ENCODE data around the gene IGFBP4.

Gene IGFBP4

DNA sequence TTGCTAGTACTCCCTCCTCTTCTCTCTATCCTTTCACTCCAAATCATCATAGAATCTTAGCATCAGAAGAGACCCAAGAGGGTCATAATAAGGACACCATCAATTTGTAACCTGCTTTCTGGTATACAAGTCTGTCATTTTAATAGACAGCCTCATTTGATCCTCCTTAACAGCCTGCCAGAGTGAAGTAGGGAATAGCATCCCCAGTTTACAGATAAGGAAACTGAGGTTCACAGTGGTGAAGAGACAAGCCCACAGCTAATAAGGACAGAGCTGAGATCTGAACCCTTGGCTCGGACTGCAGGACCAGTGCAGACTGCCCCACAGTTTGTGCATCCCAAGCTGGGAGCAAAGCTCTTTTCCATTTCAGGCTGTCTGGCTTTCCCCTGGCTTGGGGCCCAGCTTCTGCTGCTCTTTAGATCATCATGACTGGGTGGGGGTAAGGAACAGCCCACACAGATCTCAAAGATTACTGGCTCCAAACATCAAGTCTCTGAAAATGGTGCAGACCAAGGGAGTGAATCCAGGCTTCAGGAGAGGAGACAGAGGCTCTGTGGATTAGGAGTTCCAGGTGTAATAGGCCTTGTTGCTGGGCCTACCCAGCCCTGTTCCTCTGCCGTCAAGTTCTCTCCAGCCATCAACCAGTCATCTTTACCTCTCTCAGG lies 10.3 kb upstream of the IGFBP4 start:
- DNase-seq (ENCODE audit: low read depth, low spot score) = no peak

DNA sequence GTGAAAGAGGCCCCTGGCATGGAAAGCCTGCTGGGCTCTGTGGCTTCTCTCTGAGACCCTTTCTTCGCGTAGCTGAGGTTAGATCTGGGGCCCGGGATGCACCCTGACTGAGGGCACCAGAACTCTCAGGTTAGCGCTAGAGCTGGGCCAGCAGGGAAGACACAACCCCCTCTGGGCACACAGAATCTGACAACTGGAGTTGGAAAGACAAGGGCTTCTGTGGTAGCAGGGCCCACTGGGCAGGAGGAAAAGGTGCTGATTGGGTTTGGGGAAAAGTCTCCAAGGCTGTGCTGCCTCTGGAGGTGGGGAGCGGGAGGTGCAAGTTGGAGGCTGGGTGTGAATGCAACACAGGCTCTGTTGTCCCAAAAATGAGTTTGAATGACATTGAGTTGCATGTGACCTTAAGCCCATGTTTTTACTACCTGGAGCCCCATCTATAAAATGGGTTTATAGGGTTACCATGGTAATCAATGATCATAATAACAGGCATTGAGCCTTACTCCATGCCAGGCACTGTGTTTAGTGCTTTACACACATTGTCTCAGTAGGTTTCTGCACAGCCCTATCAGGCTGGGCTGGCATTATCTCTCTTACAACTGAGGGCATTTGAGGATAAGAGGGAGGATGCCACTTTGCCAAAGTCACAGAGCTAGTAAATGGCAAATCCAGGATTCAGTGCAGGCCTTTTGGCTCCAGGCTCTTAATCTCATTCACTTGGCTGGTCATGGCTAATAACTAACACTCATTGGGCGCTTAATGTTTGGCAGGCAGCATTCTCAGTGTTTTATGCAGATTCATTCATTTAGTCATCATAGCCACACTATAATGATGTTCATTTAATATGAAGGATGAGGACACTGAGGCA lies 9.5 kb upstream of the IGFBP4 start:
- DNase-seq (ENCODE audit: low read depth, low spot score) = no peak

DNA sequence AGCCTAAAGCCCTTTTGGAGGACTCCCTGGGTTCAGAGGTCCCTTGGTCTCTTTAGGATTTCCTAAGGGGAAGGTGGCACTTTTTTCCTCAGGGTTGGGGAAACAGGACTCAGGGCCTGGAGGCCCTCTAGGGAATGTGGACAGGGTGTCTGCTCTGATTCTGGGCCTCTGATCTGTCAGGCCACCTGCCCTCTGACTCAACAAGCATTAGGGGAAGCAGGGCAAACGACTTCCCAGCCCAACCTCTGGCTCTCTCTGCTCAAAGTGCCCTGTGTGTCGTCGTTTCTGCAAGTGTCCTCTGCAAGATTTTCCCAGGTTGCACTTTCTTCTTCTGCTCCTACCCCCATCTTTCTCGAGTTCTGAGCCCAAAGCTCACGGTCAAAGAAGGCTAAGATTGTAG lies 6.6 kb upstream of the IGFBP4 start:
- no peak for DNase-seq (ENCODE audit: low read depth, low spot score)

DNA sequence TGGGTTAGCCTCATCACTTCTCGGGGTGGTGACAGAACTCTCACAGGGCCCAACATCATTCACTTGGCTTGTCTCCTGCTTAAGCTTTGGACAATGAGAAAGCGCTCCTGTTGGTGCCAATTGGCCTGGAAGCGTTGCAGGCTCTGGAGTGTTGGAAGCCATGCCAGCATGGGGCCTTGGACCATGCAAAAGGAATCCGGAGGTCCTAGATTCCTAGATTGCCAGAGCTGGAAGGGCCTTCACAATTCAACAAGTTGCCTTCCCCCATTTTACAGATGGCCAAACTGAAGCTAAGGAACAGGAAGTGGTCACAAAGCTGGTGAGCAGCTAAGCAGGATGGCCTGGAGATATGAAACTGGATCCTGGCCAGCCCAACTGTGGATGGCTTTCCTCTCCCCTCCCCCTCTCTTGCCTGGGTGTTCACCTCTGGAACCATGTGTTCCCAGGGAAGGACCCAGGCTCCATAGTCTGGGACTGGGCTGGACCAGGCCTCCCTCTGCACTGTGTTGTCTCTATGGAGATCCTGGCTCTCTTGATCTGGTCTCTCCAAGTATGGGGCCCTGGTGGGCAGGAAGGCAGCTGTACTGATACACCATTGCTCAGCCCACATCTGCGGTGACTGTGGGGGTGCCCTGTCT lies 6.0 kb upstream of the IGFBP4 start:
- DNase-seq (ENCODE audit: low read depth, low spot score) = no peak

DNA sequence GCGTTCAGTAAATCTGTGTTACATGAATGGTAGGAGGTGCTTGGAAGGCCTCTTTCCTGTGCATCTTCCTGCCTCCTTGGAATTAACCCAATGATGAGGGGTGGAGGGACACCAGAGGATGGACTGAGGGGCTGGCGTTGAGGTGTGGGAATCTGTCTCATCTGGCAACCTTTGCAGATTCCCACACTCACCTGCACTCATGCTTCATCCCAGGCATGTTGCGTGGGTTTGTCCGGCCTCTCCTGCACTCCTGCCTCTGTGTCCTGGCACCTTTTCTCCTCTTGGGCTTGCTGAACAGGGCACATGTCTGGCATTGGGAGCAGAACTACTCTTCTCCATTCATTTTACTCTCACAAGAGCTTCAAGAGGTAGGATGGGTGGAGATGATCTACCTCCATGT lies 3.1 kb upstream of the IGFBP4 start:
- DNase-seq (ENCODE audit: low read depth, low spot score) = no peak

DNA sequence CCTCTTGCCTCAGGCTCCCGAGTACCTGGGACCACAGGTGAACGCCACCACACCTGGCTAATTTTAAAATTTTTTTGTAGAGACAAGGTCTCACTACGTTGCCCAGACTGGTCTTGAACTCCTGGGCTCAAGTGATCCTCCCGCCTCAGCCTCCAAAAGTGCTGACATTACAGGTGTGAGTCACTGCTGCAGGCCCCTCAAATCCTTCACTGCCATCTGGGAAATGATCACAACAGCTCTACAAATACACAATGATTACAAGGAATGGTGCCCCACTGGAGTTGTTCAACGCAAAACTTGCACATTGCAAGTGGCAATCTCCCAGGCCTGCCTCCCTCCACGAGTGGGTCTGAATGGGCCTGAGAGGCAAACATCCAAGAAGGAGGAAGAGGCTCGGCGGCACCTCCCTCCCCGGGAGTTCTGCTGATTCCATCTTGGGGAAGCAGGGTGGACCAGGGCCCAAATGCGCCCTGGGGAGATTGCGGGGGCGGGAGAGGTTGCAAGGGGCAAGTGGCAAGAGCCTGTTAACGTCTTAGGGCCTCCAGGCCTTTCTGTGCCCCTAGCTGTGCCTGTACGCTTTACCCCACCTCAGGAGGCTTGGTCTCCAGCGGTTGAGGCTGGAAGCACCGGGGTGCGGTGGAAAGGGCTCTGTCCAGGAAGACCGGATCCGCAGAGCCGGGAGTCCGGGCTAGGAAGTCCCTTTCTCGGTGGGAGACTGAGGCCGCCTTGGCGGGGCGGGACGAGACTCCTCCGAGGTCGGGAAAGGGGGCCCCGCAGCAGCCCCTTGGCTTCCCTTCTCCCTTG lies 656 bp upstream of the IGFBP4 start:
- no peak for DNase-seq (ENCODE audit: low read depth, low spot score)

DNA sequence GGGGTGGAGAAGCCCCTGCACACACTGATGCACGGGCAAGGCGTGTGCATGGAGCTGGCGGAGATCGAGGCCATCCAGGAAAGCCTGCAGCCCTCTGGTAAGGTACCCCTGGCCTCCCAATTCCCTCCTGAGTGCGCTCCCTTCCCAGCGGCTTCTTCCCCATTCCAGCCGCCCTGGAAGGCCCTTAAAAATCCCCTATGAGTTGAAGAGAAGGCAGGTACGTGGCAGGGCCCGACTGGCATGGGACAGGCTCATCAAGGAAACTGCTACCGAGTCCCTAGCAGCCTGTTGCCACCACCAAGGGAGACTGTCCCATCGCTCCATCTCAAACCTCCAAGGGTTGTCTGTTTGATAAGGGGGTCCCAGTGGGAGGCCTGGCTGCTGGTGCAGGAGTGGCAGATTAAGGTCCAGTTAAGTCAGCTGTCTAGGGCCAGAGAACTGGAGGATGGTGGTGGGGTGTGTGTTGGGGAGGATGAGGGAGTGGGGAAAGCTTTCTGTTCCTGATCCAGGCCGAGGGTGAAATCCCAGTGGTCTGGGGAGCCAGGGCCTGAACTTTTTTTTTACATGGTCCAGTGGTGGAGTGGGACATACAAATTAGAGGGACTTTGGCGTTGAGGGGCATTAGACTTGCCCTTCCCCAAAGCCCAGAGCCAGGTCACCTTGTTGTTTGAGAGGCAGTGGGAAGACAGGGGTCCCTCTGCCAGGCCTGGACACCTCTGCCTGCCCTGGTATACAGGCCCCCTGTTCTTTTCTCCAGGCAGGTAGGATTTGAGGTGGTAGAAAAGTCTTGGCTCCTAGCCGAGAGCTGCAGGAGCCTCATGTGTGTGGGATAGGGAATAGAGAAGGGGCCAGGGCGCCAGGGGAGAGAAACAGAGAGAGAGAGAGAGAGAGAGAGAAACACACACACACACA lies 994 bp downstream of the IGFBP4 start:
- no peak for DNase-seq (ENCODE audit: low read depth, low spot score)

DNA sequence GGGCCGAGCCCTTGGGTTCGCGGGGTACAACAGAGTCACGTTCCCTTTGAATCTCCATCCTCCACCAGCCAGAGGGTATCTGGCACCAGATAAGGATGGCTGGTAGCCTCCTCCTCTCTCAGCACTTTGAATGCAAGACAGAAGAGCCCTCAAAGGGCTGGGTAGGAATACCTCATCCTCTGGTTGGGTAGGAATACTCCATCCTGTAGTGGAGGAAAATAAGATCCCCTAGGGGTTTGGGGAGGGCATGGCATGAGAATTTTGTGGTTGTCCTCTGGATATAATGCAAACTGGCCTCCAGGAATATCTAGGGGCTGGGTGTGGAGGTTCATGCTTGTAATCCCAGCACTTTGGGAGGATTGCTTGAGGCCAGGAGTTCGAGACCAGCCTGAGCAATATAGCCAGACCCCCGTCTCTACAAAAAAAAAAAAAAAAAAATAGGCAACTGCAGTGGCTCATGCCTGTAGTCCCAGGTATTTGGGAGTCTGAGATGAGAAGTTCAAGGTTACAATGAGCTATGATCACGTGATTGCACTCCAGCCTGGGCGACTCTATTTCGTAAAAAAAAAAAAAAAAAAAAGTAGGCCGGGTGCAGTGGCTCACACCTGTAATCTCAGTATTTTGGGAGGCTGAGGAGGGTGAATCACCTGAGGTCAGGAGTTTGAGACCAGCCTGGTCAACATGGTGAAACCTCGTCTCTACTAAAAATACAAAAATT lies 2.7 kb downstream of the IGFBP4 start:
- DNase-seq (ENCODE audit: low read depth, low spot score) = no peak

DNA sequence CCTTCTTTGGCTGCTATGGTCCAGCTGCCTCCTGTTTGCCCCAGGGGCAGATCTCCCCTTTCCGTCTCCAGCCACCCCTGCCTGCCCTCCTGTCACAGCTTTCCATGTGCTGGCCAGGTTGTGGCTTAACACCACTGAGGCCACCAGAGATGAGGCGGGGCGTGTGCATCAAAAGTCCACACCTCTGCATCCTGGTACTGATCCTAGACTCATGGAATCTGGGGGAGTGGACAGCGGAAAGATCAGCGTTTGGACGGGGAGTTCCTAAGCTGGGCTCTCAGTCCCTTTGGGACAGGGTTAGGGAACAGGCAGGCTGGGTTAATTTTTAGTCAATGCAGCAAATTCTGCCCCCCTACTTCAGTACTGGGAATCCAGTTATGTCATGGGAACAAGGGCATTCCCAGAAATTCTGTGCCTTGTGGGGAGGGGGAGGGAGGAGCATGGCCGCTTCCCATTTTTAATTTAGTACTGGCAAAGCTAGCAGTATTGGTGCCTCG lies 3.9 kb downstream of the IGFBP4 start:
- DNase-seq (ENCODE audit: low read depth, low spot score) = no peak

DNA sequence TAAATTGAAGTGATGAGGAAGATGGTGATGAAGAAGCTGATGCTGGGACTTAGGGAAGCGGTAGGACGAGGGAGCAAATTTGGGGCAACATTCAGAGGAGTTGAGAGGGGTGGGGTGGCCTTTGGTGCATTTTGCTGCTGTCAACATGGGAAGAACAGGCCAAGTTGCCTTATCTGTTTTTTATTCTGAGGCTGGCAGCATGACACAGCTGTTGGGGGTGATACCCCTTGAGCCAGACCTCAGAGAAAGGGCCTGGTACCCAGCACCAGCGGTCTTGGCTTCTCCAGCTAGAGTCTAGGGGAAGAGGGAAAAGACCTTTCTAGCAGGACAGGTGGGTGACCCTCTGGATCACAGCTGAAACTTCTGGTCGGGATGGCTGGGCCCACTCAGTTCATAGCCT lies 4.6 kb downstream of the IGFBP4 start:
- no peak for DNase-seq (ENCODE audit: low read depth, low spot score)

DNA sequence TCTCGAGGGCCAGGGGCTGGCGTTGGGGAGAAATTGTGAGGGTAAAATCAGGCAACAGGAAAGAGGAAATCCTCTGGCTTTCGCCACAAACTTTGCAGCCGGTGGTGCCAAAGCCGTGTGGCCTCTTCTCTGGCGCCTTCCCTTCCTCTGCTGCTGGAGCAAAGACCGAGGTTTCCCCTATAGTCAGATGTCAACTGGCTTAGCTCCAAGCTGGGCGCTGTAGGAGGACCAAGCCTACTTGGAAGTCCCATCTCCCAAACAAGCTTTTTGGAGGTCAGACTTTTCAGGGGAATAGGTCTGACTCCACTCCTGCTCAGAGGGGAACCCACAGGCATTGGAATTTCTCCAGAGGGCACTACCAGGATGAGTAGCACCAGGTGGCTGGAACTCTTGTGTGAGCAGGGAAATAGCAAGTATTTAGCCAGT lies 5.0 kb downstream of the IGFBP4 start:
- DNase-seq (ENCODE audit: low read depth, low spot score) = no peak

DNA sequence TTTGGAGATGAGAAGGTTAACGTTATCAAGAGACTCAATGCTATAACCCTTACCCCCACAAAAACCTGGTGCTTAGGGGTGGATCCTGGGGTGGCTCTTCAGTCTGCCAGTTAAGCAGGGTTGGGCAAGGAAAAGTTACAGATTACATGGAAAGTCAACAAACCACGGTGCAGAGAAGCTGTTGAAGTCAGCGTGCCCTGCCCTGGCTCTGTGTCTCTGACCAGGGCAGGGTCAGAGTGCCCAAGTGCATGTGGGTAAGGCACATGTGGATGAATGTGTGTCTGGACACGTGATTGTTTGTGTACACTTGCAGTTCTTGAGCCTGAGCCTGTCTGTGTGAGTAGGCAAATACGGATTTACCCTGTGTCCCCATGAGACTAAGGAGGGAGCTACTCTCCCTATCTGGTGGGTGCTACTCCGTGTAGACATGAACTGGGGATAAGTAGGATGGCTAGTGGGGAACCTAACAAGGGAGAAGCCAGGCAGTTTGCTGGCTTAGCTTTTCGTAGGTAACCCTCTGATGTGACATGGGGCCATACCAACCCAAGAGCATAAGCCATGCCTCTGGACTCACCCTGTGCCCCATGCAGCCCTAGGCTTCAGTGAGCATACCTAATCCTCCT lies 5.5 kb downstream of the IGFBP4 start:
- DNase-seq (ENCODE audit: low read depth, low spot score) = no peak

DNA sequence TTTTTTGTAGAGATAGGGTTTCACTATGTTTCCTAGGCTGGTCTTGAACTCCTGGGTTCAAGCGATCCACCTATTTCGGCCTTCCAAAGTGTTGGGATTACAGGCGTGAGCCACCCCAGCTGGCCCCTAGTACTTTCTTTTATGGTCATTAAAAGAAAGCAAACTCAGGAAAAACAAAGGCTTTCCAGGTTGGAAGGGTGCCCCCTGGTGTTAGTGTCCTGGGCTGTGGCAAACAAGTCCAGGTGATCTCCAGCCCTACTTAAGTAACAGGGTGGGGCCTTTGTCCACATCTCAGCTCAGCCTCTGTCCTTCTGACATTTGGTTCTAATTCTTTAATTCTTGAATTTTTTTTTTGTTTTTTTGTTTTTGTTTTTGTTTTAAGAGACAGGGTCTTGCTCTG lies 6.9 kb downstream of the IGFBP4 start:
- no peak for DNase-seq (ENCODE audit: low read depth, low spot score)

DNA sequence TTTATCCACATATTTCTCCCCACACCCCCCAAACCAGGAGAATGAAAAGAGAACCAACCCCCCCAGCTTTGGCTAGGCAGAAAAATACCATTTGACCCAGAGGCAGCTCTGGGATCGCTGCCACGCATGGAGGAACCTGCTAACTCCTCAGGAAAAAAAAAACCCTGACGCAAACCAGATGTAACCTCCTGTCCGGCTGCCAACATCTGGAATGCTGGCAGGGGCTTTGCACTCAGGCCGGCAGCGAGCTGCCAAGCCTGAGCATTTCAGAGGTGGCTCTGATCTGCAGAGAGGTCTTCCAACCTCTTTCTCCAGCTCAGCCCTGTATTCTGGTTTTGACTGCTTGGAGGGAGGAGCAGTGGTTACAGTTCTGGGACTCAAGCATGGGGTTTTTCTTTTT lies 8.2 kb downstream of the IGFBP4 start:
- DNase-seq (ENCODE audit: low read depth, low spot score) = no peak

DNA sequence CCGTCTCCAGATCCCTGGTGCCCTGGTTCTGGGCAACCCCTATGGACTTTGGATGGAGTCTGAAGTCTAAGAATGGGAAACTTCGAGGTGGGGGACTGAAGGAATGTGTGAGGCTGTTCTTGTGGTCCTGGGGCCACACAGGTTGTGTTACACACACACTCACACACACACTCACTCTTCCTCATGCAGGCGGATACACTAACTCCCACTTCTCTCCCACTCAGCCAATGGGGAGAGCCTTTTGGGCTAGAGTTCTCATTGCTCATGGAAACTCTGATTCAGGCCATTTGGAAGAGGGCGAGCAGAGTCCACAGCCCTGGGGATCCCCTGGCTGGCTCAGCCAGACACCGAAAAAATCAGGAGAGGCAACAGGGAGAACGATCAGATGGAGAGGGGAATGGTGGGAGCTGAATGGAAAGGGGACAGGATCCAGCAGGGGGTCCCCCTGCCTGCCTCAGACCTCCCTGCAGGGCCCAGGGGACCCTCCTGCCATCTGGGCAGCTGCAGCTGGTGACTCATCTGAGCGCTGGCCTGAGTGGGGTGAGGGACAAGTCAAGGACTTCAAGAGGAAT lies 9.1 kb downstream of the IGFBP4 start:
- DNase-seq (ENCODE audit: low read depth, low spot score) = no peak

DNA sequence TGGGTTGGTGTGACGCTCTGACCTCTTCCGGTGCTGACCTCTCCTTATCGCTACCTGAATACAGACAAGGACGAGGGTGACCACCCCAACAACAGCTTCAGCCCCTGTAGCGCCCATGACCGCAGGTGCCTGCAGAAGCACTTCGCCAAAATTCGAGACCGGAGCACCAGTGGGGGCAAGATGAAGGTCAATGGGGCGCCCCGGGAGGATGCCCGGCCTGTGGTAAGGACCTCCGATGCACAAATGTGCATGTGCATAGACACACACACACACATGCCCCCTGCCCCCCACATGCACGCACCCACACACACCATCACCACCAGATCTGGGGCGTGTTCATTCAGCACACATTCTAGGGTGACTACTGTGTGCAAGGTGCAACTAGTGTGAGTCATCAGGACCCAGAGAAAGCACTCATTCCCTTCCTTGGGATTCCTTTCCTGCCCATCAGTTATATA lies 9.7 kb downstream of the IGFBP4 start:
- DNase-seq (ENCODE audit: low read depth, low spot score) = no peak

DNA sequence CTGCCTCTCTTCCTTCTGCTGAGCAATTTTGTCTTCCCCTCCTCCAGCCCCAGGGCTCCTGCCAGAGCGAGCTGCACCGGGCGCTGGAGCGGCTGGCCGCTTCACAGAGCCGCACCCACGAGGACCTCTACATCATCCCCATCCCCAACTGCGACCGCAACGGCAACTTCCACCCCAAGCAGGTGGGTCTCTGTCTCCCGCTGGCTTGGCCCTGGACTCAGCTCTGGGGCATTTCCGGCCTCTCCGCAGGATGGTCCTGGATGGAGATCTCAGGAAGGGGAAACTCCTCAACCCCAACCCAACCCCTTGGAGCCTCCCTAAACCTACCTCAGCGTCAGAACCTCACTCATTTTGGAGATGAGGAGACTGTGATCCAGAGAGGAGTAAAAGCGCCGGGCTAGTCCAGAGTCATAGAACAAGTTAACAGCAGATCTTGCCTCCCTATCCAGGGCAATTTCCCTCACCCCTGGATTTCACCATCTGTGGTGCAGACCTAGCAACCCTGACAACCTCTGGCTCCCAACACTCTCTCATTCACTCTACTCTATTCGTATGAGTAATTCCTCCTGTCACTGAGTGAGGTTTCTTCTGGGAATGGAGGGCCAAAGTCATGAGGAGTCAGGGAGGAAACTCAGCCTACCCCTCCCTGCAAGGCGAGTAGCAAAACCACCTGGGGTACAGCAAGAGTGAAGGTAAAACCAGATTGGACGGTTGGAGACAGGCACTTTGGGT lies 10.8 kb downstream of the IGFBP4 start:
- no peak for DNase-seq (ENCODE audit: low read depth, low spot score)

DNA sequence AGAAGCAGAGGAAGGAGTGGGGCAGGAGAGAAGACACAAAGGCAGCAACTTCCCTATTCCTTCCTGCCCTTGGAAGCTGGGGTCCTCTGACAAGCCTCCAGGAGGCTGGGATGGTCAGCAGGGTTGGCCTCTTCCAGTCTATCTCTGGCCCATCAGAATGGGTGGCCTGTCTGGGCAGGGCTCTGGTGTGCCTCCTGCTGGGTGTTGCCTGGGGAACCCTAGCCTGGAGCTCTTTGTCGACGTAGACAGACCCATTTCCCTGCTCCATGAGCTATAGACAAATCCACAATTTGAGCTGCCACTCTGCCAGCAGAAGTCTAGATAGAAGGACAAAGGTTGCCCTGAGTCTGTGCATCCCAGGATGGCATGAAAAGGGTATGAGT lies 11.4 kb downstream of the IGFBP4 start:
- DNase-seq (ENCODE audit: low read depth, low spot score) = no peak
